Panc1 (cell line): ENCODE data around the gene COL26A1. TPM values are rescaled to one million over a fixed set of nuclear protein-coding genes. Genes with fewer than 3 reads are reported as not detected.

Experiments used
- ATAC-seq: fragments of 200-7000 bp; cut with Tn5 transposase; 2 replicates; pipeline ENCODE4 v1.9.1; 2020; ENCODE audit warnings: mild to moderate bottlenecking, moderate library complexity
- BruUV-seq: library from RNA; stranded (reverse); fragments of 400-500 nt; replicated peaks from 2 replicates; lab custom pipeline; 2021; lab: Mats Ljungman, UMichigan
- CTCF ChIA-PET: fragments of 300-600 bp; sonication (Branson Sonifier 250); formaldehyde crosslinking; loops from one replicate; lab custom pipeline; 2022; ENCODE audit warnings: antibody characterized with exemption; lab: Charles Lee
- POLR2A ChIA-PET: fragments of 300-600 bp; sonication (Branson Sonifier 250); formaldehyde crosslinking; loops from one replicate; lab custom pipeline; 2022; ENCODE audit warnings: antibody characterized with exemption; lab: Charles Lee
- DNase-seq: peaks from one replicate; pipeline ENCODE4 v3.0.0-alpha.2; 2010; ENCODE audit warnings: low read depth, low spot score
- H3K27ac ChIP-seq: 2 replicates; pipeline ENCODE4 v1.5.1; 2011; ENCODE audit warnings: mild to moderate bottlenecking, low read length, inconsistent platforms
- H3K27me3 ChIP-seq: fragments of 200-500 bp; sonication (Bioruptor generic); 2 replicates; pipeline ENCODE4 v1.6.0; 2014; ENCODE audit warnings: low read length, inconsistent platforms; ENCODE audit not compliant: control insufficient read depth, insufficient read depth
- H3K36me3 ChIP-seq: fragments of 200-500 bp; sonication (Bioruptor generic); 2 replicates; pipeline ENCODE4 v1.5.1; 2014; ENCODE audit warnings: inconsistent platforms, mild to moderate bottlenecking, low read length, moderate library complexity; ENCODE audit not compliant: control insufficient read depth, insufficient read depth
- H3K4me1 ChIP-seq: 2 replicates; pipeline ENCODE4 v1.5.1; 2011; ENCODE audit warnings: inconsistent platforms, mild to moderate bottlenecking, low read length, moderate library complexity; ENCODE audit not compliant: control insufficient read depth, insufficient read depth
- H3K4me3 ChIP-seq, 2 experiments: 2 replicates each; pipeline ENCODE4 v1.5.1; 2011 to 2012; ENCODE audit warnings: low read depth in 2 of 2, low read length in 2 of 2, mild to moderate bottlenecking in 2 of 2, inconsistent platforms in 1 of 2, moderate library complexity in 1 of 2
- H3K9me3 ChIP-seq: fragments of 200-500 bp; sonication (Bioruptor generic); 2 replicates; pipeline ENCODE4 v1.5.1; 2014; ENCODE audit warnings: low read depth, mild to moderate bottlenecking, inconsistent platforms, low read length, moderate library complexity; ENCODE audit not compliant: control insufficient read depth, insufficient read depth
- CTCF ChIP-seq: fragments of 450-650 bp; IDR thresholded peaks from 2 replicates; pipeline ENCODE4 v1.5.1; 2017; ENCODE audit warnings: mild to moderate bottlenecking
- POLR2AphosphoS5 ChIP-seq: IDR thresholded peaks from 2 replicates; pipeline ENCODE4 v1.6.1; 2012; ENCODE audit warnings: mild to moderate bottlenecking, low read depth, low read length, moderate library complexity
- REST ChIP-seq, 2 experiments: IDR thresholded peaks; 2 replicates each; pipeline ENCODE4 v1.6.1; 2011 to 2012; ENCODE audit warnings: low read depth in 2 of 2, control low read depth in 1 of 2, low read length in 1 of 2, mild to moderate bottlenecking in 1 of 2, moderate library complexity in 1 of 2; ENCODE audit not compliant: insufficient read depth in 1 of 2
- SIN3A ChIP-seq: IDR thresholded peaks from 2 replicates; pipeline ENCODE4 v1.6.1; 2012; ENCODE audit warnings: low read depth, mild to moderate bottlenecking, low read length, moderate library complexity, borderline replicate concordance; ENCODE audit not compliant: insufficient read depth
- TCF7L2 ChIP-seq: IDR thresholded peaks from 2 replicates; pipeline ENCODE4 v1.6.1; 2011; ENCODE audit warnings: mild to moderate bottlenecking, low read depth, low read length, inconsistent platforms
- in situ Hi-C: cut with HindIII; loops from 2 replicates; pipeline ENCODE4 v1.10.0; 2016; ENCODE audit warnings: low sequenced_read_pairs, low pct_unique_long_range_greater_than_20kb
- intact Hi-C: fragments of 100-400 bp; cut with micrococcal nuclease; formaldehyde crosslinking; loops from one replicate; pipeline ENCODE4 v1.10.0; 2022; ENCODE audit not compliant: unreplicated experiment
- total RNA-seq: library from RNA; stranded (reverse); gene quantifications from one replicate; pipeline ENCODE4 v1.2.1, GENCODE V29; 2021; ENCODE audit not compliant: unreplicated experiment

Gene COL26A1
- total RNA-seq, 1 experiment from 2014 or later, result 25.8 TPM

- POLR2A ChIA-PET, result interaction anchor here (0.6 kb wide), 1 partner anchor 421 kb away, joined by 7 read pairs; no protein-coding TSS in a partner anchor
- TF ChIP-seq POLR2AphosphoS5 (no peak), TCF7L2 (no peak), SIN3A (no peak), CTCF (no peak), REST (IDR thresholded peaks at IDR 0.05; ENCODE audit: insufficient read depth in 1 of 2, low read depth in 2 of 2, low read length in 1 of 2) (no peak)
- no TSS peak for BruUV-seq
- CTCF ChIA-PET, result interaction anchor here (0.6 kb wide), 1 partner anchor 39 kb away, joined by 3 read pairs; no protein-coding TSS in a partner anchor
- in situ Hi-C loops (no loop called here), intact Hi-C loops (no loop called here)
- Histone ChIP-seq H3K36me3 (no peaks in the 10 kb centered on the region), H3K27me3 (no peaks in the 10 kb centered on the region), H3K4me3 (no peak overlapping the region), H3K9me3 (no peaks in the 10 kb centered on the region), H3K27ac (peak overlapping the region; percentile 69), H3K4me1 (peaks cover 50% of the 10 kb centered on the region)
- DNase-seq (no peak), ATAC-seq (no peak)
Measured at GRCh38 chr7:101534873-101535272, 172.2 kb downstream of the COL26A1 start.

- no peak for TF ChIP-seq CTCF
- TF ChIP-seq SIN3A, result no peak
- no peak for TF ChIP-seq REST (IDR thresholded peaks at IDR 0.05; ENCODE audit: insufficient read depth in 1 of 2, low read depth in 2 of 2, low read length in 1 of 2)
- no peak for TF ChIP-seq POLR2AphosphoS5
- ChIA-PET POLR2A (interaction anchor here (0.6 kb wide), 1 partner anchor 420 kb away, joined by 7 read pairs; no protein-coding TSS in a partner anchor), CTCF (interaction anchor here (0.6 kb wide), 1 partner anchor 40 kb away, joined by 3 read pairs; no protein-coding TSS in a partner anchor)
- H3K36me3 ChIP-seq, result no peaks in the 10 kb centered on the region
- peaks cover 50% of the 10 kb centered on the region for H3K4me1 ChIP-seq
- intact Hi-C loops, result no loop called here
- in situ Hi-C loops, result no loop called here
- H3K27me3 ChIP-seq, result no peaks in the 10 kb centered on the region
- H3K27ac ChIP-seq, result peak overlapping the region; percentile 69
- ATAC-seq, result no peak
- no peak for DNase-seq
- no peaks in the 10 kb centered on the region for H3K9me3 ChIP-seq
- no peak overlapping the region for H3K4me3 ChIP-seq
- BruUV-seq, result no TSS peak
Measured at GRCh38 chr7:101535351-101535751, 172.7 kb downstream of the COL26A1 start.
